ENCODE data around the gene CYTH1.

The CYTH1 gene

GRCh38 chr17:78670850-78671725, 111.0 kb downstream of the CYTH1 start:
- DNase-seq (ENCODE audit: low read depth in 3 of 3) = no peak

DNA sequence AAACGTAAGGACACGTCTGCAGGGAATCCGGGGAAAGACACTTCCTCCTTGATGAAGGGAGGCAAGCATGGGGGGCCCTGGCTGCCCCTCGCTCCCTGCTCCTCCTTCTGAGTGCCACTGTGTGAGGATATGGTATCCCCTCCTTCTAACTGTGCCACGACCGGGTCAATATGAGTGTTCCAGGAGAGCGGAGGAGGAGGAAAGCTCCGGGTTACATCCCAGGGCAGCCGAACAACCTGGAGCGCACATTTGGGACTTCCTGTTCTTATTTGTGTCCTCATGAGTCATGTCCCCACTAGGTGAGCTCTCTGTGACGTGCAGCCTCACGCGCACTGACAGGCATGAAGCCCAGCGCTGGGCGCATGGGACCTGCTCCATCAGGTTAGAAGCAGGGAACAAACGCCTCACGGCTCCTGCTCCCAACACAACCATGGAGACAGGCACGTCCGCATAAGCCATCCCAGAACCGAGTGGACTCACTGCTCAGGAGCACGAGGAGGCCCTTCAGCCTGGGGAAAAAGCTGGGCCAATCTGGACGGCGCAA, 112.0 kb downstream of the CYTH1 start:
- DNase-seq (ENCODE audit: low read depth in 3 of 3) = no peak

- DNase-seq (ENCODE audit: low read depth in 3 of 3) = no peak
Measured at GRCh38 chr17:78669256-78669974, 112.7 kb downstream of the CYTH1 start.

DNA sequence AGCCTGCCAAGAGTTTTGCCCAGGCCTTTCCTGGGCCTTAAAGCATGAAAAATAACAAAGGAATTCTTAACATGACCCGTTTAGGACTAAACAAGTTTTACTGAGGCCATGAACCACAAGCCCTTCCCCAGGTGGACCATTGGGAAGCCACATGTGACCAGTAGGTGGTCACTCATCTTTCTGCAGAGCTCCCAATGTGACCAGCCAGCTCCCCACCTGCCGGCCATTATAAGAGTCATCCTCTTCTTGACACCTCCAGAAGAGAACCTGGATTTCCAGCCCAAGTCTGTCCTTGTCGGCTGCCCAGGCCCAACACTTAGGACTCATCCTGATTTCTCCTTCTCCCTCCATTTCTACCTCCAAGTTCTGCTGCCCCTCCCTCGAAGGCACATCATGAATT, 113.2 kb downstream of the CYTH1 start:
- no peak for DNase-seq (ENCODE audit: low read depth in 3 of 3)

- DNase-seq (ENCODE audit: low read depth in 3 of 3) = no peak
Measured at GRCh38 chr17:78667741-78668640, 114.1 kb downstream of the CYTH1 start.

DNA sequence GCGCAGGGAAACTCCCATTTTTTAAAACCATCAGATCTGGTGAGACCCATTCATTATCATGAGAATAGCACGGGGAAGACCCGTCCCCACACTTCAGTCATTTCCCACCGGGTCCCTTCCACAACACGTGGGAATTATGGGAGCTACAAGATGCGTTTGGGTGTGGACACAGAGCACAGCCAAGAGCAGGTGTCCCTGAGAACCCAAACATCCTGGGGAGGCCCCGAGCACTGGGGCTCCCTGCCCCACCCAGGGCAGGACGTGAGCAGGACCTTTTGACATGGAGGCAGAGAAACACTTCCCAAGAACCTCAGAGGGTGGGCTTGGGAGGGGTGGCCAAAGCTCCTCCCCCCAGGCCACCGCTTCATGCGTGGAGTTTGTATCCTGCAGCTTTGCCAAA, 115.0 kb downstream of the CYTH1 start:
- no peak for DNase-seq (ENCODE audit: low read depth in 3 of 3)

DNA sequence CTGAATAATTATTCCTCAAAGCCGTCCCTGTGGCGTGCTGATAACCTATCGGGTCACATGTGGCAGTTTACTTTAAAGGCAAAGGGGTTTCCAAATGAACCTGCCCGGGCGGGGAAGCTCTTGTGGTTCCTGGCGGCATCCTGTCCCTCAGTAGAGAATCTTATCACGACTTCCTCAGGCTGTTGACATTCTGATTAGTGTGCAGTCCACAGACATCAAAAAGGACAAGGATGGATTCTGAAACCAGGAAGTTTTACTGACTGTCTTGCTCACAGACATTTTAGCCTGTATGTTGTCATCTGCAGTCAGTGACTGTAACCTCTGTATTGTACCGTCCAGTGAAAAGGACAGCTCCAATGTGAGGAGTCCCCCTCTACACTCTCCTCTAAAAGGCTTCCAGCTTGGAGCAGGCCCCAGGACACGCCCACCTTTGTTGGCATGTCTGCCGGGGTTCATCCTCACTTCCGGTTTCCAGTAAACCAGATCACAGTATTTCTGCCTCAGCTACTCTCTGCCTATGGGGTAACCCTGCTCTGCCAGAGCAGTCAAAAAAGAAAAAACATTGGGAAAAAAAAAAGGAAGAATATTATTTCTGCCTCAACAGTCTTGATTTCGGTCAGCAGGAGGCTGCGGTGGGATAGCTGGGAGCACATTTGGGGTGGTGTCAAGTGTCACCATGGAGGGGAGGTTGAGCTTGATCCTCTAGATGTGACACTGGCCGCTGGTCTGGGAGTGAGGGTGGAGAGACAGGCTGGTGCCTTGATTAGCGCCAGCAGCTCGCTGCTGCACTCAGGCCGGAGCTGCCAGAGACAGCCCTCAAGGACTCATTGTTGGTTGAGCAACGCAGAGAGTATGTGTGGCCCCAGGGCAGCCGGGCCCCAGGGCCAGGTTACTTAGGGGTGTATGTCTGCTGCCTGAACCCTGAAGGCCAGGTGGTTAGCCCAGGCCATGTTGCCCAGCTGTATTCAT, 115.8 kb downstream of the CYTH1 start:
- peak; percentile 14 to 49 (median 15) for DNase-seq (ENCODE audit: low read depth in 3 of 3)

DNA sequence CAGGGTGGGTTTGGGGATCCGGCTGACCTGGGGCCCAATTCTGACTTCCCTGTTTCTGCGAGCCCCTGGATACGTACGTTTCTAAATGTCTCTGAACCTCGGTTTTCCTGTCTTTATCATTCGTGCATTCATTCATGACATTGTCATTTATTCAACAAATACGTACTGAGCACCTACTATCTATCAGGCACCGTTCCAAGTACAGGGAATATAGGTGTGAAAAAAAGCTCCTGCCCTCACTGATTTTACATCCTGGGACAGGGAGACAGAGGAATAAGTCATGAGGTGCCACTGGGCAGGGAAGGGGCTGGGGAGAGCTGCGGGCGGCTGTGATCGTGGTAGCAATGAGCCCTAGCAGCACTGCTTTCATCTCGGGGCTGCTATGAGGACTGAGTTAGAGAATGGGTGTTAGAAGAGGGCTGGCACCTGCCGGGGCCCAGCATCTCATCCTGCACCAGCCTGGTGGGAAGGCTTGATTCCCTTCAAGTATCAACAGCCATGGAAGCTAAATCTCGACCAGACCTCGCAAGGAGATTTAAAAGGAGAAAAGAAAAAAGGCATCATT, 116.6 kb downstream of the CYTH1 start:
- DNase-seq (ENCODE audit: low read depth in 3 of 3) = no peak

DNA sequence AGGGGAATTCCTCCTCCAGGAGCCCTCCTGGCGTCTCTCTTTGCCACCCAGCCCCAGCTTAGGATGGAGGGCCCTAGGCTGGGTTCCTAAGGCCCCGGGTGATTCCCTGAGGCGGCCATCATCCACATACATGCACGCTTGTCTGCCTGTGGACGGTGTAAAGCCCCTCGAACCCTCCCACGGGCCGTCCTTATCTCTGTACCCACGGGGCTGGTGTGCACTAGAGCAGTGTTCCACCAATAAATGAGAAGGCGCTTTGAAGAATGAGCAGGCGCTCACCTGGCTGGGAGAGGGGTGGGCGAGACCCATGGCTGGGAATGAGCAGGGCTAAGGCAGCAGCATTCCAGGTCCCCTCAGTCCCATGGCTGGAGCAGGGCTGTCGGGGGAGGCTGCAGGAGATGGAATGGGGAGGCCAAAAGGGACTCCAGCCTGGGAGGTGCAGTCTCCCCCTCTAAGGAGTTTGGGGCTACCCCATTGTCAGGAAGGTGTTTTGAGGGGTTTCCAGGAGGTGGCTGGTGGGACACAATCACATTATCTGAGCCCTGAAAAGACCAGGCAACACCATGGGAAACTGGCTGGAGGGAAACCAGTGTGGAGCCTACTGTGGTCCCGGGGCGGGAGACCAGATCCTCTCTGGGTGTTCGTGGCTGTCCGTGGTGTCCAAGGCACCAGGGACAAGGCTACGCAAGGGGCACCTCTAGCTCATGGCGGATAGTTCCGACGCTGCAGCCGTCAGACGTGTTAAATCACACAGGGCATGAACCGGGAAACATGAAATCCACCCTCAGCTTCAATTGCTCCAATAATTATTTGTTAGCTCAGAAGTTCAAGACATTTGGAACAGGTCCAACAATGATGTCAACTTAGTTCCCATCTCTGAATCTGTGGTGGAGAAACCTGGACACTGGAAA, 117.3 kb downstream of the CYTH1 start:
- DNase-seq (ENCODE audit: low read depth in 3 of 3) = no peak

DNA sequence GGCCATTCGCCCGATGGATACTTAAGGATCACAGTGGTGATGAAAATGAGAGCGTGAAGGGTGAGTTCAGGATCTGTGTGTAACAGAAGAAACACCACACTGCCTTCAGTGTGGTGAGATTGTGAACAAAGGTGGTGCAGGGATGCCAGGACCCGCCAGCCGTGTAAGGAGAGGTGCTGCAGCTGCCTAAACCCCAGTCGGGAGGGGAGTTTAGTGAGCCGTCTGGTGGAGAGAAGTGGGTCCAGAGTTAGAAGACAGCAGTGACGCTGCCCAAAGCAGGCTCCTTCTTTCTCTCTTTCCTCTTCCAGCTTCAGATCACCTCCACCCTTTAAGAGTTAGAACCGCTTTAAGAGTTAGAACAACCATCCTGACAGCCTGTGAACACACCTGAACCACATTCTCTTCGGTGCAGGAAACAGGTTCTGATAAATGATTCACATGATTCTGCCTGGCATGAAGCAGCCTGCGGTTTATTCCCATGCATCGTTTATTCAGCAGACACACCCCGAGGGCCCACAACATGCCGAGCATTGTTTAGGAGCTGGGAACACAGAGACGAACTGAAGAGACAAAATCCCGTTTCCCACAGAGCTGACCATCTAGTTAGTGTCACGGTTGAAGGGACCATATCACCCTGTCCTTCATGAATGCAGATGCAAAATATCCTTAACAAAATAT, 120.8 kb downstream of the CYTH1 start:
- DNase-seq (ENCODE audit: low read depth in 3 of 3) = no peak

DNA sequence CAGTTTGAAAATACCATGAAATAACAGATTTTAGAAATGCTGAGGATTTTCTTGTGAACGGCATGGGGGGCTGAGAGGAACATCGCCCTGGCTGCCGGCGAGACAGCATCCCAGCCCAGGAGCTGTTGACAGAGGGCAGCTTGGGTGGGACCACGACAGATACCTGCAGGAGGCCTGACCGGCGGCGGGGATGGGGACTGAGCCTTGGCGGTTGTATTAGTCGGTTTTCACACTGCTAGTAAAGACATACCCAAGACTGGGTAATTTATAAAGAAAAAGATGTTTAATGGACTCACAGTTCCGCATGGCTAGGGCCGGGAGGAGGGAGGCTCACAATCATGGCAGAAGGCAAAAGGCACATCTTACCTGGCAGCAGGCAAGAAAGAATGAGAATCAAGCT, 122.5 kb downstream of the CYTH1 start:
- DNase-seq (ENCODE audit: low read depth in 3 of 3) = no peak

- DNase-seq (ENCODE audit: low read depth in 3 of 3) = no peak
Measured at GRCh38 chr17:78658281-78658785, 123.7 kb downstream of the CYTH1 start.

- DNase-seq (ENCODE audit: low read depth in 3 of 3) = no peak
Measured at GRCh38 chr17:78655251-78655940, 126.7 kb downstream of the CYTH1 start.

- no peak for DNase-seq (ENCODE audit: low read depth in 3 of 3)
Measured at GRCh38 chr17:78654325-78654724, 127.7 kb downstream of the CYTH1 start.

DNA sequence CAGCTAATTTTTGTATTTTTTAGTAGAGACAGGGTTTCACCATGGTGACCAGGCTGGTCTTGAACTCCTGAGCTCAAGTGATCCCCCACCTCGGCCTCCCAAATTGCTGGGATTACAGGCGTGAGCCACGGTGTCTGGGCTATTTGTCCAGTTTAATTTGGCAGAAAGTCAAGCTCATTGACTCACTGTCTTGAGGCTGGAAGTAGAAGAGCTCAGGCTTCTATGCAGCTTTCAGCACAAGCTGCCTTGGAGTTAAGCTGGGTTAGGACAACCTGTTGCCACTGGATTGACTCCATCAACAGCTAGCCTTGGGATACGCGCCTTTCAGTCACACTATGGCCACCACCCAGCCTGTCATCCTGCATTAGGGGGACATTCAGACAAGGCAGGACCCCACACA, 128.7 kb downstream of the CYTH1 start:
- DNase-seq (ENCODE audit: low read depth in 3 of 3) = no peak

DNA sequence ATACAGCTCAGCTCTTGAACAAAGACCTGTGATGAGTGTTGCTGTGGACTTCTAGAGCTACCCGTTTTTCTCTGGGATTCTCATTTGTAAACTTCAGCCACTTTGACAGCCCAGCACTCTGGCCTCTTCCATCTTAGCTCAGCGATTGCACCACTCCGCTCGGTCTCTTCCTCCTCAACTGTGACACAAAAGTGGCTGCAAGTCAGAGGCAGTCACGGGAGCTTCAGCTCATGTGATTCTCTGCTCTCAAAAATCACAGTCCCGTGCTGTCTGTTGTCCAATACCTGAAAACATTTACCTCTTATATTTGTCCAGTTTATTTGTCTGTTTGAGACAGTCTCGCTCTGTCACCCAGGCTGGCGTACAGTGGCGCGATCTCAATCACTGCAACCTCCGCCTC, 129.2 kb downstream of the CYTH1 start:
- no peak for DNase-seq (ENCODE audit: low read depth in 3 of 3)

DNA sequence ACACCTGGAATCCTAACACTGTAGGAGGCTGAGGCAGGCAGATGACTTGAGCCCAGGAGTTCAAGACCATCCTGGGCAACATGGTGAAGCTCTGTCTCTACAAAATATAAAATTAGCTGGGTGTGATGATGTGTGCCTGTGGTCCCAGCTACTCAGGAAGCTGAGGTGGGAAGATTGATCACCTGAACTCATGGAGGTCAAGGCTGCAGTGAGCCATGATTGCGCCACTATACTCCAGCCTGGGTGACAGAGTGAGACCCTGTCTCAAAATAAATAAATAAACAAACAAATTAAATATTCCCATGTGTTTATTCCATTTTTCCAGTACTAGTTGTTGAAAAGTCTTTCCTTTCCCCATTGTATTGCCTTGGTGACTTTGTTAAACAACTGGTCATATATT, 130.0 kb downstream of the CYTH1 start:
- DNase-seq (ENCODE audit: low read depth in 3 of 3) = no peak

GRCh38 chr17:78651554-78651953, 130.5 kb downstream of the CYTH1 start:
- DNase-seq (ENCODE audit: low read depth in 3 of 3) = no peak
